Adipocyte (in vitro differentiated cells): ENCODE measurements around the gene RFPL2.

Experiments
- DNase-seq: peaks from one replicate; pipeline ENCODE4 v3.0.0-alpha.2; 2015; ENCODE audit warnings: low read depth
- H3K27me3 ChIP-seq: replicated peaks from 2 replicates; pipeline ENCODE4 v1.7.0; 2013; ENCODE audit warnings: mild to moderate bottlenecking, low read length, moderate library complexity; ENCODE audit not compliant: control insufficient read depth, insufficient read depth
- H3K36me3 ChIP-seq: 2 replicates; pipeline ENCODE4 v1.7.0; 2013; ENCODE audit warnings: low read length, mild to moderate bottlenecking, moderate library complexity; ENCODE audit not compliant: control insufficient read depth, insufficient read depth, severe bottlenecking
- H3K4me1 ChIP-seq: 2 replicates; pipeline ENCODE4 v1.7.0; 2013; ENCODE audit warnings: mild to moderate bottlenecking, low read length, moderate library complexity; ENCODE audit not compliant: control insufficient read depth, insufficient read depth
- H3K4me3 ChIP-seq: 2 replicates; pipeline ENCODE4 v1.7.0; 2013; ENCODE audit warnings: mild to moderate bottlenecking, low read length, moderate library complexity
- H3K9ac ChIP-seq: 2 replicates; pipeline ENCODE4 v1.7.0; 2013; ENCODE audit warnings: mild to moderate bottlenecking, low read length, moderate library complexity
- H3K9me3 ChIP-seq: 2 replicates; pipeline ENCODE4 v1.7.0; 2013; ENCODE audit warnings: mild to moderate bottlenecking, low read length, moderate library complexity; ENCODE audit not compliant: control insufficient read depth

Gene RFPL2

DNA sequence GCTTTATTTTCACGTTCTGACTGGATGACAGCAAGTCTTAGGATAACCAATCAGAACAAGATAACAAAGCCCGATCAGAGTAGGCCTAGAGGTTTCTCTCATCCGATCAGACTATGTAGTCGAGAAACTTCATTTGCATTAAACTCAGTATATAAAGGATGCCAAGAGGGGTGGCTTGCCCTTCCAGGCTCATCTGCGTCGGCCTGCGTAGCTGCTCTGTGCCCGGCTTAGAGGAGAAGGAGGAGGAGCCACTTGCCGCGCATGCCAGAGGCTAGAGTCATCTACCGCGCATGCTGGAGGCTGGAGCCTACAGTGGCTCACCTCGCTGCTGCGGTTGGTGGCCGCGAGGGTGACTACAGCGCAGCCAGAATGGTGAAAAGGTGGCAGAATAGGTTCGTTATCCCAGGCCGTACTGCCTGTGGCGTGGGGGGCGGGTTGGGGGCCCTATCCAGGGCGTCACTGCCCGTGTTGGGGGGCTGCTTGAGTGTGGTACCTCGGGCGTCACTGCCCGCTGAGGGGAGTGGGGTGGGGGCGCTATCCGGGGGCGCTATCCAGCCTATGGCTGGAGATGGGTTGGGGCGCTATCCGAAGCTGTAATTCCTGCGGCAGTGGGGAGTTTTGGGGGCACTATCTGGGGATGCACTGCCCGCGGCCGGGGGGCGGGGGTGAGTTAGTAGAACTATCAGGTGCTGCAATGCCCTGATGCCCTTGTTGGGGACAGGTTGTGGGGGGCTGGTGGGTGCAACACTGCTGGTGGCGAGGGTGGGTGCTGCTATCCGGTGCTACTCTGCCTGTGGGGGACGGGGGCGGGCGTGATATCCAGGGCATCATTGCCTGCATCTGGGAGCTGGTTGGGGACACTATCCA, at the start of gene RFPL2:
RFPL2 (minus strand) TSS at position 218 of the 867 bp plus-strand sequence. CDS start 2,622 bp downstream, outside the sequence.
- no peak for DNase-seq
- Histone ChIP-seq H3K4me3 (no peak within 1 kb of the TSS), H3K9ac (no peak within 1 kb of the TSS), H3K4me1 (no peaks in the 10 kb centered on the region), H3K36me3 (no peaks in the 10 kb centered on the region), H3K27me3 (peaks cover 25% of the 10 kb centered on the region), H3K9me3 (no peaks in the 10 kb centered on the region)

DNA sequence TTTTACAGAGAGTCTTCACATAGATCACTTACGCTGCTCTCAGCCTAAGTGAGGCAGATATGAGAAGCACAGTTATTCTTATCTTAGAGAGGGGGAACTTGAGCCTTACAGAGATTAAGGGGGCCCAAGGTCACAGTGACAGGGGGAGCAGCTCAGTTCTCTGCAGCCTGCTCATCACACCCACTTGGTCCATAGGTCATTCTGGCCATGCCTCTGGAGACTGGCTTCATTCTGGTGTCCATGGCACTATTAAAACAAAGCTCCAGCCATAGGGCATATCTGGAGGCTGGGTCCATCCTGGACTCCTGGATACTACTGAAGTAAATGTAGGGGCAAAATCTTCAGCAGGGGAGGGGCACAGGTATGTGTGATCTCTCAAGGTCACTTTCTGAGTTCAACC, 44.4 kb upstream of the RFPL2 start:
- H3K9me3 ChIP-seq, result no peaks in the 10 kb centered on the region
- H3K9ac ChIP-seq, result no peak overlapping the region
- no peaks in the 10 kb centered on the region for H3K4me1 ChIP-seq
- DNase-seq, result no peak
- H3K27me3 ChIP-seq, result peaks cover 27% of the 10 kb centered on the region
- H3K4me3 ChIP-seq, result no peak overlapping the region
- no peaks in the 10 kb centered on the region for H3K36me3 ChIP-seq

- Histone ChIP-seq H3K9me3 (no peaks in the 10 kb centered on the region), H3K9ac (no peak overlapping the region), H3K36me3 (no peaks in the 10 kb centered on the region), H3K4me3 (no peak overlapping the region), H3K4me1 (no peaks in the 10 kb centered on the region), H3K27me3 (peaks cover 31% of the 10 kb centered on the region)
- DNase-seq, result no peak
These were observed 43.4 kb upstream of the RFPL2 start for GRCh38 chr22:32248276-32248675.

- H3K9ac ChIP-seq, result no peak overlapping the region
- H3K36me3 ChIP-seq, result no peaks in the 10 kb centered on the region
- H3K9me3 ChIP-seq, result no peaks in the 10 kb centered on the region
- DNase-seq, result no peak
- no peak overlapping the region for H3K4me3 ChIP-seq
- no peaks in the 10 kb centered on the region for H3K4me1 ChIP-seq
- peaks cover 28% of the 10 kb centered on the region for H3K27me3 ChIP-seq
These were observed 41.3 kb upstream of the RFPL2 start for GRCh38 chr22:32246166-32246565.

GRCh38 chr22:32245042-32245441, 40.2 kb upstream of the RFPL2 start:
- Histone ChIP-seq H3K4me3 (no peak overlapping the region), H3K9ac (no peak overlapping the region), H3K27me3 (peaks cover 29% of the 10 kb centered on the region), H3K9me3 (no peaks in the 10 kb centered on the region), H3K4me1 (no peaks in the 10 kb centered on the region), H3K36me3 (no peaks in the 10 kb centered on the region)
- no peak for DNase-seq

DNA sequence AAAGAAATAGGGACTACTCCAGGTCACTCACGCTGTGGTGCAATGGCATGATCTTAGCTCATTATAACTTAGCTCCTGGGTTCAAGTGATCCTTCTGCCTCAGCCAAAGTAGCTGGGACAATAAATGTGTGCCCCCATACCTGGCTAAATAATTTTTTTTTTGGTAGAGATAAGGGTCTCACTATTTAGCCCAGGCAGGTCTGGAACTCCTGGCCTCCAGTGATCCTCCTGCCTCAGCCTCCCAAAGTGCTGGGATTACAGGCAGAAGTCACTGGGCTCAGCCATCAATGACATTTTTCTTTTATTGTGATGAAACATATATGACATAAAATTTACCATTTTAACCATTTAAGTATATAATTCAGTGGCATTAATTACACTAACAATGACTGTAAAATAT, 39.7 kb upstream of the RFPL2 start:
- Histone ChIP-seq H3K9me3 (no peaks in the 10 kb centered on the region), H3K36me3 (no peaks in the 10 kb centered on the region), H3K4me3 (no peak overlapping the region), H3K4me1 (no peaks in the 10 kb centered on the region), H3K27me3 (peaks cover 29% of the 10 kb centered on the region), H3K9ac (no peak overlapping the region)
- no peak for DNase-seq

GRCh38 chr22:32240461-32240860, 35.6 kb upstream of the RFPL2 start:
- Histone ChIP-seq H3K9me3 (no peaks in the 10 kb centered on the region), H3K27me3 (peaks cover 20% of the 10 kb centered on the region), H3K4me3 (no peak overlapping the region), H3K9ac (no peak overlapping the region), H3K4me1 (no peaks in the 10 kb centered on the region), H3K36me3 (no peaks in the 10 kb centered on the region)
- no peak for DNase-seq

DNA sequence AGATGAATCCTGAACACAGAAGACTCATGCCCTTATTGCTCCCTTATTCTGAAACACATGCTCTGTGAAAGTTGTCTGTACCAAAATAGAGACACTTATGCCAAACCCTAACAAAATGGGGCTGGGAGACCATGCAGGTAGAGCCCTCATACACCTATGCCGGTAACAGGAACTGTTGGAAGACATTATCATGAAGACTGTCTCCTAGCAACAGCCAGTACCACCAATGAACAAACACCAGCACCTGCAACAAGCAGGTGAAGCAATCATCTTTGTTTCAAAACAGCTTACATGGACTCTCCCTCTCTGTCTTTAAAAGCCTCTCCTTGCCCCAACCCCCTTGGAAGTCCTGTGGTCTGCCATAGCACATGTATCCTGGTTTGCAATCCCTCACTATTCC, 33.0 kb upstream of the RFPL2 start:
- Histone ChIP-seq H3K9me3 (no peaks in the 10 kb centered on the region), H3K36me3 (no peaks in the 10 kb centered on the region), H3K27me3 (peaks cover 21% of the 10 kb centered on the region), H3K4me1 (no peaks in the 10 kb centered on the region), H3K4me3 (no peak overlapping the region), H3K9ac (no peak overlapping the region)
- DNase-seq, result no peak

- H3K9ac ChIP-seq, result no peak overlapping the region
- no peaks in the 10 kb centered on the region for H3K9me3 ChIP-seq
- no peak for DNase-seq
- no peaks in the 10 kb centered on the region for H3K4me1 ChIP-seq
- no peaks in the 10 kb centered on the region for H3K36me3 ChIP-seq
- H3K4me3 ChIP-seq, result no peak overlapping the region
- H3K27me3 ChIP-seq, result peaks cover 28% of the 10 kb centered on the region
These were observed 32.1 kb upstream of the RFPL2 start for GRCh38 chr22:32236970-32237369.

- no peak for DNase-seq
- Histone ChIP-seq H3K9me3 (no peaks in the 10 kb centered on the region), H3K4me1 (no peaks in the 10 kb centered on the region), H3K36me3 (no peaks in the 10 kb centered on the region), H3K27me3 (peaks cover 27% of the 10 kb centered on the region), H3K4me3 (no peak overlapping the region), H3K9ac (no peak overlapping the region)
These were observed 28.2 kb upstream of the RFPL2 start for GRCh38 chr22:32233091-32233490.

- no peaks in the 10 kb centered on the region for H3K9me3 ChIP-seq
- DNase-seq, result no peak
- H3K27me3 ChIP-seq, result peaks cover 24% of the 10 kb centered on the region
- no peaks in the 10 kb centered on the region for H3K4me1 ChIP-seq
- H3K36me3 ChIP-seq, result no peaks in the 10 kb centered on the region
- H3K9ac ChIP-seq, result no peak overlapping the region
- no peak overlapping the region for H3K4me3 ChIP-seq
These were observed 27.4 kb upstream of the RFPL2 start for GRCh38 chr22:32232191-32232830.
